RWPE1 (cell line): ENCODE data around the gene EHD4.

ENCODE experiments used
- CTCF ChIA-PET: fragments of 350-600 bp; sonication (Branson Sonifier 250); formaldehyde crosslinking; extraction: SDS; loops from one replicate; lab custom pipeline; 2021; lab: Yijun Ruan, JAX
- POLR2A ChIA-PET: fragments of 400-600 bp; formaldehyde crosslinking; extraction: SDS; loops from one replicate; lab custom pipeline; 2020; ENCODE audit warnings: antibody characterized with exemption; ENCODE audit not compliant: low non-redundant PET; lab: Yijun Ruan, JAX
- DNase-seq: peaks from one replicate; pipeline ENCODE4 v3.0.0; 2012; ENCODE audit warnings: low spot score
- H3K27ac ChIP-seq: fragments of 450-650 bp; 2 replicates; pipeline ENCODE4 v1.5.1; 2017
- CTCF ChIP-seq: fragments of 450-650 bp; conservative IDR thresholded peaks from 2 replicates; pipeline ENCODE4 v1.5.1; 2017; ENCODE audit warnings: low read depth, mild to moderate bottlenecking

EHD4 gene

GRCh38 chr15:41955807-41956525, 16.4 kb downstream of the EHD4 start:
- CTCF ChIA-PET, result interaction anchor here (1.1 kb wide), 1 partner anchor 11 kb away, joined by 4 read pairs; no protein-coding TSS in a partner anchor
- DNase-seq, result no peak
- TF ChIP-seq CTCF, result no peak
- POLR2A ChIA-PET, result no interaction called here
- peak overlapping the region; percentile 31 for H3K27ac ChIP-seq

- ChIA-PET POLR2A (no interaction called here), CTCF (interaction anchor here (0.7 kb wide), 1 partner anchor 43 kb away, joined by 3 read pairs; no protein-coding TSS in a partner anchor)
- no peak for DNase-seq
- TF ChIP-seq CTCF, result no peak
- peak overlapping the region; percentile 31 for H3K27ac ChIP-seq
Measured at GRCh38 chr15:41955100-41955499, 17.3 kb downstream of the EHD4 start.

GRCh38 chr15:41954036-41954435, 18.3 kb downstream of the EHD4 start:
- ChIA-PET CTCF (interaction anchor here (0.8 kb wide), 1 partner anchor 36 kb away, joined by 3 read pairs; no protein-coding TSS in a partner anchor), POLR2A (no interaction called here)
- no peak for DNase-seq
- TF ChIP-seq CTCF, result no peak
- H3K27ac ChIP-seq, result peak overlapping the region; percentile 11; the same call in 1 of the 2 replicates

GRCh38 chr15:41952013-41952563, 20.3 kb downstream of the EHD4 start:
- peak overlapping the region; percentile 12; the same call in 1 of the 2 replicates for H3K27ac ChIP-seq
- no peak for DNase-seq
- ChIA-PET CTCF (no interaction called here), POLR2A (no interaction called here)
- TF ChIP-seq CTCF, result no peak

GRCh38 chr15:41951571-41951970, 20.8 kb downstream of the EHD4 start:
- CTCF ChIA-PET, result no interaction called here
- POLR2A ChIA-PET, result no interaction called here
- no peak for DNase-seq
- peak overlapping the region; percentile 12; the same call in 1 of the 2 replicates for H3K27ac ChIP-seq
- no peak for TF ChIP-seq CTCF

GRCh38 chr15:41950489-41950888, 21.9 kb downstream of the EHD4 start:
- POLR2A ChIA-PET, result no interaction called here
- CTCF ChIA-PET, result interaction anchor here (0.6 kb wide), 1 partner anchor 188 kb away, joined by 3 read pairs; no protein-coding TSS in a partner anchor
- no peak for TF ChIP-seq CTCF
- no peak for DNase-seq
- H3K27ac ChIP-seq, result no peak overlapping the region
